Heart left ventricle (tissue), 16 donors: ENCODE data around the gene TEDC2. TPM values are rescaled to one million over a fixed set of nuclear protein-coding genes. Genes with fewer than 3 reads are reported as not detected.

ENCODE experiments used
- ATAC-seq, 4 donors: fragments of 200-7000 bp; cut with Tn5 transposase; one replicate each; pipeline ENCODE4 v1.9.1; 2020 to 2022; ENCODE audit warnings: moderate library complexity in 4 of 4, mild to moderate bottlenecking in 3 of 4, moderate number of reproducible peaks in 1 of 4
- DNase-seq, 5 donors: peaks; one replicate each; pipeline ENCODE4 v3.0.0-alpha.2; 2020
- H3K27ac ChIP-seq, 12 donors: fragments of 200-600 bp; sonication (generic) in 4 of 12; one replicate each; pipeline versions ENCODE4 v1.5.0 to v1.8.0; 2016 to 2022; ENCODE audit warnings: mild to moderate bottlenecking in 2 of 12
- H3K27me3 ChIP-seq, 9 donors: fragments of 200-600 bp; sonication (generic) in 2 of 9; one replicate each; pipeline versions ENCODE4 v1.5.1 to v1.8.0; 2016 to 2022; ENCODE audit warnings: mild to moderate bottlenecking in 3 of 9
- H3K36me3 ChIP-seq, 9 donors: fragments of 200-600 bp; sonication (generic) in 2 of 9; one replicate each; pipeline versions ENCODE4 v1.5.0 to v1.8.0; 2018 to 2022; ENCODE audit warnings: mild to moderate bottlenecking in 2 of 9
- H3K4me1 ChIP-seq, 12 donors: fragments of 200-600 bp; sonication (generic) in 4 of 12; one replicate each; pipeline versions ENCODE4 v1.5.0 to v1.8.0; 2016 to 2022; ENCODE audit warnings: mild to moderate bottlenecking in 3 of 12
- H3K4me3 ChIP-seq, 12 donors: fragments of 200-600 bp; sonication (generic) in 4 of 12; one replicate each; pipeline versions ENCODE4 v1.5.0 to v1.8.0; 2017 to 2022; ENCODE audit warnings: mild to moderate bottlenecking in 9 of 12, moderate library complexity in 4 of 12
- H3K9me3 ChIP-seq, 12 donors: fragments of 200-600 bp; sonication (generic) in 4 of 12; one replicate each; pipeline versions ENCODE4 v1.5.0 to v1.8.0; 2016 to 2022; ENCODE audit warnings: mild to moderate bottlenecking in 1 of 12
- CTCF ChIP-seq, 12 donors: fragments of 200-600 bp; sonication (generic) in 4 of 12; IDR thresholded peaks; one replicate each; pipeline versions ENCODE4 v1.5.0 to v1.8.0; 2018 to 2022; ENCODE audit warnings: antibody characterized with exemption in 12 of 12, mild to moderate bottlenecking in 5 of 12
- POLR2A ChIP-seq, 2 donors: fragments of 450-650 bp; IDR thresholded peaks; one replicate each; pipeline ENCODE4 v1.6.1; 2017; ENCODE audit warnings: antibody characterized with exemption in 2 of 2, mild to moderate bottlenecking in 2 of 2, moderate library complexity in 2 of 2
- WGBS, 4 donors: extraction: QIAGEN DNeasy Blood & Tissue Kit in 2 of 4; methylation state at CpG; one replicate each; pipeline versions ENCODE4 v1.1.5 to v1.1.7; 2013 to 2018; 5-methylcytosine and 5-hydroxymethylcytosine counted together
- intact Hi-C, 10 donors: fragments of 100-400 bp; cut with DNase I; formaldehyde crosslinking; loops; one replicate each; pipeline versions ENCODE4 v1.11.1 to v1.14.2; 2022
- polyA plus RNA-seq, 2 donors: library from polyadenylated mRNA; stranded (reverse); fragments of 200-250 nt; gene quantifications; one replicate each; pipeline ENCODE4 v1.2.3, GENCODE V29; 2013
- total RNA-seq, 9 donors: library from RNA; depleted of rRNA in 2 of 9; stranded (reverse); fragments of >200 nt in 2 of 9; fragmentation: NEBNext Ultra II Directional in 3 of 9; extraction: Animal tissue kit (Norgen Biotek cat#: 25700) in 3 of 9; gene quantifications; one replicate each; pipeline versions ENCODE4 v1.1.0 to v1.2.4, GENCODE V29; 2016 to 2023
- donor health status: ischemic (EF 13 %, LVEDD 7.1; RV severe dilation, severe dysfunction).
- donor health status: healthy with polysubstance abuse.
- donor health status: DM: no; HTN: yes; CAD: no.
- donor health status: DM: no; HTN: no; CAD: no.
- donor health status: ischemic (EF 25% LVEDD 6.9; RV normal size, moderate dysfunction).
- donor health status: ischemic (EF 25% LVEDD 5.7; RV mildly dilated, moderate dysfunction).
- donor health status: healthy.
- donor health status: DM: yes; HTN: yes; CAD: no.
- donor health status: ischemic (EF 35%, LVEDD 5.7; RV mildly dilated, moderate dysfunction).
- donor health status: nonischemic (EF 11% LVEDD 7.7; RV severe dilation, severe dysfunction).
- donor health status: DM: yes; HTN: yes; CAD: no.
- donor health status: PGD.
- donor health status: ischemic (EF 29% LVEDD 5.4; RV normal size, mild dysfunction).
- donor health status: nonischemic (EF 23%, LVEDD 6.1; RV moderate dilation, normal function).

Gene TEDC2
- total and polyA plus RNA-seq, 11 donors, result 0.46 to 4.9 (median 1.2) TPM; not detected in 1

DNA sequence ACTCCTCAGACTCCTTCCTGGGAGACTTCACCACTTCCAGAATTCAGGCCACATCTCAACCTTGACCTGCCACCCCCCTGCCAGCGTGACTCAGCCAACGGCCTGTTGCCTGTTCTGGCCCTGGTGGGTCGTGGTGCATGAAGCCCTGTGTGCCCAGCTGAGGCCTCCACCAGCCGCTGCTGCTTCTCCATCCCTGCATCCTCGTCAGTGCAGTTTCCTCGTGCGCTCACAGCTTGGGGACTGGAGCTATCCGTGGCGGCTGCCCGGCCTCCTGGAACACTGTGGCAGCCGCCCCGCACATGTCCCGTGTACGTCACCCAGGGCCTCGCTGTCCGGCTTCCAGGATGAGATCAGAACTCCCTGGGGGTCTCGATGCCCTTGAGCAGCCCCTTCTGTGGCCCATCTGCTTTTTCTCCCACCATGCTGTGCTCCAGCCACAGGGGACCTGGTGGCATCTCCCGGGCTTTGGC, 8.0 kb upstream of the TEDC2 start:
- peaks cover 0 to 43% (median 0%) of the 10 kb centered on the region in 9 donors for H3K36me3 ChIP-seq

DNA sequence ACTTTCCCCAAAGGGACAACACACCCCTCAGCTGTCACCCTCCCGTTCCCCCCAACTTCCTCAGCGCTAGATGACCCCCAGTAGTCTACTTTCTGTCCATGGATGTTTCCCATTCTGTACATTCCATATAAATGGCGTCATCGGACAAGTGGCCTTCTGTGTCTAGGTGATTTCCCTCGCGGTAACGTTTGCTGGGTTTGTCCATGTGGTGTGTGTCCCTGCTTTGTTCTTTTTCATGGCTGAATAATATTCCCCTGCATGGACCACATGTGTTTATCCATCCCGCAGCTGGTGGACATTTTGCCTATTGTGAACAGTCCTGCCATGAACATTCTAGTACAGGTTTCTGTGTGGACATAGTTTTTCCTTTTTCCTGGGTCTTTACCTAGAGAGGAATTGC, 7.3 kb upstream of the TEDC2 start:
- intact Hi-C loops, result no loop called here

More for the DNA sequence above, 8.0 kb upstream of the TEDC2 start:
- Histone ChIP-seq H3K4me1 (no peaks in the 10 kb centered on the region), H3K4me3 (no peak overlapping the region), H3K27me3 (no peaks in the 10 kb centered on the region), H3K27ac (no peak overlapping the region), H3K9me3 (no peaks in the 10 kb centered on the region)
- DNase-seq, result no peak
- intact Hi-C loops, result no loop called here
- no peak for TF ChIP-seq CTCF (IDR thresholded peaks at IDR 0.05)
- TF ChIP-seq POLR2A (IDR thresholded peaks at IDR 0.05), result no peak
- 94 to 97% (median 96%) methylated on average over 18 of the region's 18 CpGs for WGBS, 4 donors
- no peak for ATAC-seq

GRCh38 chr16:2455081-2455845, 4.6 kb upstream of the TEDC2 start:
- TF ChIP-seq CTCF (IDR thresholded peaks at IDR 0.05), result no peak
- TF ChIP-seq POLR2A (IDR thresholded peaks at IDR 0.05), result no peak
- intact Hi-C loops, result no loop called here
- Histone ChIP-seq H3K4me3 (no peak overlapping the region), H3K4me1 (peaks cover 0 to 15% (median 7%) of the 10 kb centered on the region in 12 donors), H3K9me3 (no peaks in the 10 kb centered on the region), H3K27me3 (no peaks in the 10 kb centered on the region), H3K36me3 (peaks cover 0 to 30% (median 0%) of the 10 kb centered on the region in 9 donors), H3K27ac (no peak overlapping the region)
- ATAC-seq (no peak), DNase-seq (no peak)
- 93 to 96% (median 95%) methylated on average over 26 to 28 of the region's 28 CpGs for WGBS, 4 donors

More for the DNA sequence above, 7.3 kb upstream of the TEDC2 start:
- H3K36me3 ChIP-seq, result peaks cover 0 to 43% (median 0%) of the 10 kb centered on the region in 9 donors
- H3K4me1 ChIP-seq, result no peaks in the 10 kb centered on the region
- DNase-seq (no peak), ATAC-seq (no peak)
- WGBS, 4 donors, result 96 to 97% (median 97%) methylated on average over 8 of the region's 8 CpGs
- H3K27me3 ChIP-seq, result no peaks in the 10 kb centered on the region
- H3K4me3 ChIP-seq, result no peak overlapping the region
- TF ChIP-seq POLR2A (IDR thresholded peaks at IDR 0.05) (no peak), CTCF (IDR thresholded peaks at IDR 0.05) (no peak)
- no peak overlapping the region for H3K27ac ChIP-seq
- no peaks in the 10 kb centered on the region for H3K9me3 ChIP-seq

DNA sequence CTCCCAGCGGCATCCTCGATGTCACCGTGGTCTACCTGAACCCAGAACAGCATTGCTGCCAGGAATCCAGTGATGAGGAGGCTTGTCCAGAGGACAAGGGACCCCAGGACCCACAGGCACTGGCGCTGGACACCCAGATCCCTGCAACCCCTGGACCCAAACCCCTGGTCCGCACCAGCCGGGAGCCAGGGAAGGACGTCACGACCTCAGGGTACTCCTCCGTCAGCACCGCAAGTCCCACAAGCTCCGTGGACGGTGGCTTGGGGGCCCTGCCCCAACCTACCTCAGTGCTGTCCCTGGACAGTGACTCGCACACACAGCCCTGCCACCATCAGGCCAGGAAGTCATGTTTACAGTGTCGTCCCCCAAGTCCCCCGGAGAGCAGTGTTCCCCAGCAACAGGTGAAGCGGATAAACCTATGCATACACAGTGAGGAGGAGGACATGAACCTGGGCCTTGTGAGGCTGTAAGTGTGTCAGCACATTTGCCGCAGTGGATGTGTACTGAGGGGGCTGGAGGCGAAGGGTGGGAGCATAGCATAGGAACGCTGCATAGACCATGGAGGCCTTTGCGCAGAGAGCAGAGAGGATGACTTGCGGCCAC, 3.3 kb upstream of the TEDC2 start:
- Histone ChIP-seq H3K27me3 (no peaks in the 10 kb centered on the region), H3K36me3 (peaks cover 0 to 30% (median 0%) of the 10 kb centered on the region in 9 donors), H3K4me3 (no peak overlapping the region), H3K27ac (no peak overlapping the region), H3K9me3 (no peaks in the 10 kb centered on the region), H3K4me1 (peaks cover 0 to 19% (median 10%) of the 10 kb centered on the region in 12 donors)
- TF ChIP-seq CTCF (IDR thresholded peaks at IDR 0.05) (no peak), POLR2A (IDR thresholded peaks at IDR 0.05) (no peak)
- no peak for ATAC-seq
- intact Hi-C loops, result no loop called here
- no peak for DNase-seq
- 94 to 96% (median 95%) methylated on average over 7 to 21 of the region's 21 CpGs for WGBS, 4 donors
